GM21515 (cell line): ENCODE measurements around the gene SEC63.

Experiments used
- ATAC-seq: cut with Tn5 transposase; IDR thresholded peaks from one replicate; pipeline ENCODE4 v1.9.1; 2021; ENCODE audit not compliant: unreplicated experiment

The SEC63 gene

GRCh38 chr6:107820338-107821261 is 137.4 kb downstream of the SEC63 start:
- ATAC-seq: no peak

GRCh38 chr6:107819964-107820337 is 138.1 kb downstream of the SEC63 start:
- no peak for ATAC-seq

DNA sequence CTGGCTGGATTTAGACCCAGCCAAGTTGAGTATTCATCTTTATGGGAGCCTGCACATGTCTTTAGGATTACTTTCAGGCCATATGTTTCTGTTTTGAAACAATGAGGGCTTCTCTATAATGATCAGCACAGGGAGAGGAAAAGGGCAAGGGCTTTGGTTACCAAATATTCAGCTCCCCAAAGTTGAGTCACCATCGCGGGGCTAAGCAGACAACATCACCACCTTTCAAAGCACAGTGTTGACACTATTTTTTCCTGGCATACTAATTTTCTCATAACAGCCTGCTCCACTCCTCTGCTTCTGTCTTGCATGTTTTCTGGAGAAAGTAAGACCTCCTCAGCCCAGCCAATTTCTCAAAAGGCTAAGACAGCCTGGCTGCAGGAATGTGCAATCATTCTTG is 138.8 kb downstream of the SEC63 start:
- ATAC-seq: no peak

GRCh38 chr6:107818272-107818671 is 139.7 kb downstream of the SEC63 start:
- no peak for ATAC-seq

DNA sequence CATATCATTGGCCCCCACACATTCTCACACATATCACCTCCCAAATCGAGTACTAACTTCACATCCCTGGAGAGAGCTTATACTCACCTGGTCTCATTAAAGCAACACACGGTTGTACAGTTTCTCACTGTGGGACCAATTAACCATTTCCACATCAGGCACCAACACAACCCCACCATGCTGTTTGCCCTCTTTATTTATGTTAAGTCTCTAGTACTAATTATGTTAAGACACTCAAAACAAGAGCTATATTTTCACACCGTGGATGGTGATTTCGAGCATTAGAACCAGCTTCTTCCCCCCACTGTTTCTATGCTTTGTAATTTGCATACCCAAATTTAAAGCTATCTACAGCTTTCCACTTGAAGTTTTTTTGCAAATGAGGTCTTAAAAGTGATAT is 140.2 kb downstream of the SEC63 start:
- ATAC-seq: no peak
